Mucosa of descending colon (tissue), 3 donors: ENCODE data around the gene BGN. TPM values are rescaled to one million over a fixed set of nuclear protein-coding genes. Genes with fewer than 3 reads are reported as not detected.

Experiments used
- ATAC-seq: fragments of 200-7000 bp; cut with Tn5 transposase; one replicate; pipeline ENCODE4 v1.9.1; 2020; ENCODE audit warnings: mild to moderate bottlenecking, moderate library complexity
- DNase-seq, 3 donors: peaks; one replicate each; pipeline ENCODE4 v3.0.0-alpha.2; 2020
- H3K36me3 ChIP-seq: fragments of 200-600 bp; one replicate; pipeline ENCODE4 v1.8.0; 2021; ENCODE audit warnings: low read depth, mild to moderate bottlenecking
- H3K4me1 ChIP-seq: fragments of 200-600 bp; one replicate; pipeline ENCODE4 v1.8.0; 2021; ENCODE audit warnings: low read depth, mild to moderate bottlenecking
- H3K4me3 ChIP-seq: fragments of 200-600 bp; one replicate; pipeline ENCODE4 v1.8.0; 2021; ENCODE audit warnings: mild to moderate bottlenecking
- H3K9me3 ChIP-seq: fragments of 200-600 bp; one replicate; pipeline ENCODE4 v1.8.0; 2021; ENCODE audit warnings: mild to moderate bottlenecking
- CTCF ChIP-seq: fragments of 200-600 bp; IDR thresholded peaks from one replicate; pipeline ENCODE4 v1.8.0; 2022; ENCODE audit warnings: antibody characterized with exemption, mild to moderate bottlenecking
- intact Hi-C, 2 donors: fragments of 100-400 bp; cut with DNase I in 1 of 2; cut with micrococcal nuclease in 1 of 2; formaldehyde crosslinking; loops; one replicate each; pipeline versions ENCODE4 v1.11.0 to v1.11.1; 2022; cut with DNase I, micrococcal nuclease
- total RNA-seq, 3 donors: library from RNA; stranded (reverse); fragmentation: NEBNext Ultra II Directional in 2 of 3; extraction: Animal tissue kit (Norgen Biotek cat#: 25700) in 2 of 3; gene quantifications; one replicate each; pipeline versions ENCODE4 v1.2.1 to v1.2.4, GENCODE V29; 2021 to 2023
- donor health status: DM: no; HTN: no; CAD: no; lungs with moderate emphysema.
- donor health status: DM: no; HTN: no; CAD: no.
- donor health status: DM: no; HTN: yes; CAD: no.

BGN gene
- total RNA-seq, 3 donors from 2014 or later, result 3.5 to 21.8 (median 10.1) TPM

GRCh38 chrX:153457136-153457825, 37.5 kb upstream of the BGN start:
- intact Hi-C loops, result no loop called here
- ATAC-seq (no peak), DNase-seq (no peak)
- Histone ChIP-seq H3K4me3 (no peak overlapping the region), H3K9me3 (no peaks in the 10 kb centered on the region), H3K36me3 (no peaks in the 10 kb centered on the region), H3K4me1 (no peaks in the 10 kb centered on the region)
- no peak for TF ChIP-seq CTCF

- DNase-seq (no peak), ATAC-seq (no peak)
- Histone ChIP-seq H3K4me3 (no peak overlapping the region), H3K36me3 (no peaks in the 10 kb centered on the region), H3K4me1 (no peaks in the 10 kb centered on the region), H3K9me3 (no peaks in the 10 kb centered on the region)
- TF ChIP-seq CTCF, result no peak
- intact Hi-C loops, result no loop called here
These were observed 36.8 kb upstream of the BGN start for GRCh38 chrX:153457827-153458466.

- Histone ChIP-seq H3K9me3 (no peaks in the 10 kb centered on the region), H3K36me3 (no peaks in the 10 kb centered on the region), H3K4me3 (no peak overlapping the region), H3K4me1 (no peaks in the 10 kb centered on the region)
- DNase-seq (no peak), ATAC-seq (no peak)
- intact Hi-C loops, result no loop called here
- TF ChIP-seq CTCF, result no peak
These were observed 36.3 kb upstream of the BGN start for GRCh38 chrX:153458476-153458875.

GRCh38 chrX:153459986-153460385, 34.8 kb upstream of the BGN start:
- Histone ChIP-seq H3K4me1 (no peaks in the 10 kb centered on the region), H3K9me3 (no peaks in the 10 kb centered on the region), H3K36me3 (no peaks in the 10 kb centered on the region), H3K4me3 (no peak overlapping the region)
- no peak for TF ChIP-seq CTCF
- DNase-seq (no peak), ATAC-seq (no peak)
- intact Hi-C loops, result no loop called here

GRCh38 chrX:153460826-153461225, 34.0 kb upstream of the BGN start:
- Histone ChIP-seq H3K9me3 (no peaks in the 10 kb centered on the region), H3K36me3 (no peaks in the 10 kb centered on the region), H3K4me3 (no peak overlapping the region), H3K4me1 (no peaks in the 10 kb centered on the region)
- intact Hi-C loops, result no loop called here
- peak; percentile 46 for TF ChIP-seq CTCF
- peak in 2 of 3 donors; percentile 42 to 57 for DNase-seq
- ATAC-seq, result peak; percentile 69
